ENCODE results near the gene CBFA2T2. TPM values are rescaled to one million over a fixed set of nuclear protein-coding genes. Genes with fewer than 3 reads are reported as not detected.
A peak's percentile ranks its signal among the peaks of the same experiment; 100 is the strongest.

CBFA2T2 gene
- total RNA-seq, 1 experiment from 2014 or later = 15.4 TPM

DNA sequence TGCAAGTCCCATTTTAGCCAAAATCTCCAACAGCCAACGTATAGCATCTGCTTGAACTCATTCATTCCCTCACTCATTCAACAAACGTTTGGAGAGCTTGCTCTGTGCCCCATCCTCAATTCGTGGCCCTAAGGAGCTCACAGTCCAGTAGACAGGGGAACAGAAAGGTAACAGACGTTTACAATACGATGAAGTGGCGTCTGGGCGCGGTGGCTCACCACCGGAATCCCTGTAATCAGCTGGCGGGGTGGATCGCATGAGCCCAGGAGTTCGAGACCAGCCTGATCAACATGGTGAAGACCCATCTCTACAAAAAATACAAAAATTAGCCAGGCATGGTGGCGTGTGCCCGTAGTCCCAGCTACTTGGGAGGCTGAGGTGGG, 197.1 kb downstream of the CBFA2T2 start:
- ChIA-PET CTCF (interaction anchor here (2.2 kb wide), 1 partner anchor 33 kb away, joined by 7 read pairs; the partner anchor contains the start of gene PXMP4), POLR2A (interaction anchor here (0.6 to 0.7 kb wide), 4 partner anchors 17 to 489 kb away, joined by 3 to 5 read pairs (median 3); no protein-coding TSS in a partner anchor)
- intact Hi-C loops (cut with micrococcal nuclease) = loop anchor here (10.0 kb wide), 1 partner anchor 128 kb away; the partner anchor contains the start of gene CHMP4B
- Mint-ChIP-seq H3K9me3 (ENCODE audit: unreplicated experiment) (no peaks in the 10 kb centered on the region), H3K27ac (ENCODE audit: low read depth, unreplicated experiment) (no peak overlapping the region), H3K36me3 (ENCODE audit: insufficient read depth, unreplicated experiment) (peaks cover 4% of the 10 kb centered on the region), H3K4me1 (ENCODE audit: insufficient read depth, unreplicated experiment) (peaks cover 13% of the 10 kb centered on the region), H3K4me3 (ENCODE audit: unreplicated experiment) (peak overlapping the region; percentile 72), H3K27me3 (ENCODE audit: insufficient read depth, unreplicated experiment) (no peaks in the 10 kb centered on the region)
- no peak for DNase-seq (ENCODE audit: unreplicated experiment)
- TF ChIP-seq, protein P1, sequence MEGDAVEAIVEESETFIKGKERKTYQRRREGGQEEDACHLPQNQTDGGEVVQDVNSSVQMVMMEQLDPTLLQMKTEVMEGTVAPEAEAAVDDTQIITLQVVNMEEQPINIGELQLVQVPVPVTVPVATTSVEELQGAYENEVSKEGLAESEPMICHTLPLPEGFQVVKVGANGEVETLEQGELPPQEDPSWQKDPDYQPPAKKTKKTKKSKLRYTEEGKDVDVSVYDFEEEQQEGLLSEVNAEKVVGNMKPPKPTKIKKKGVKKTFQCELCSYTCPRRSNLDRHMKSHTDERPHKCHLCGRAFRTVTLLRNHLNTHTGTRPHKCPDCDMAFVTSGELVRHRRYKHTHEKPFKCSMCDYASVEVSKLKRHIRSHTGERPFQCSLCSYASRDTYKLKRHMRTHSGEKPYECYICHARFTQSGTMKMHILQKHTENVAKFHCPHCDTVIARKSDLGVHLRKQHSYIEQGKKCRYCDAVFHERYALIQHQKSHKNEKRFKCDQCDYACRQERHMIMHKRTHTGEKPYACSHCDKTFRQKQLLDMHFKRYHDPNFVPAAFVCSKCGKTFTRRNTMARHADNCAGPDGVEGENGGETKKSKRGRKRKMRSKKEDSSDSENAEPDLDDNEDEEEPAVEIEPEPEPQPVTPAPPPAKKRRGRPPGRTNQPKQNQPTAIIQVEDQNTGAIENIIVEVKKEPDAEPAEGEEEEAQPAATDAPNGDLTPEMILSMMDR (IDR thresholded peaks at IDR 0.05; ENCODE audit: unreplicated experiment) = no peak
- BruUV-seq (replicated peaks) = no TSS peak

DNA sequence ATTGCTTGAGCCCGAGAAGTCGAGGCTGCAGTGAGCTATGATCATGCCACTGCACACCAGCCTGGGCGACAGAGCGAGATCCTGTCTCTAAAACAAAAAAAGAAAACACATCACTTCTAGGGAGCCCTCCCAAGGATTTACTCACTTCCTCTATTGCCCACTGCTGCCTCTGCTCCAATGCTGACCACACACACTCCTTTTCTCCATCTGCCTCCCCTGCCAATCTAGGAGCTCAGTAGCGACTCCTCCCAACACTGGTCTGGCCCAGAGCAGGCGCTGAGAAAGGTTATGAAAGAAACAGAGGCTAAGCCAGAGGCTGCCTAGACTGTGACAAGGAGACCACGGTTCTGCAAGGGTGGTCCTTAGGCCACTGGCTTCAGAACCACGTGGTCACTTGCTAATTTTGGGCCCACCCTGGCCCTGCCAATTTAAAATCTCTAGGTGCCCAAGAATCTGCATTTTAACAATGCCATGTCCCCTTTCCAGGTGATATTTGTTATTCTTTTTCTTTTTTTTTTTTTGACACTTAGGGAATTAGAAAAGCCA, 197.5 kb downstream of the CBFA2T2 start:
- intact Hi-C loops (cut with micrococcal nuclease) = loop anchor here (10.0 kb wide), 1 partner anchor 127 kb away; the partner anchor contains the start of gene CHMP4B
- no peak overlapping the region for H3K27ac Mint-ChIP-seq (ENCODE audit: low read depth, unreplicated experiment)
- POLR2A ChIA-PET = interaction anchor here (0.6 to 0.7 kb wide), 4 partner anchors 17 to 489 kb away, joined by 3 to 5 read pairs (median 3); no protein-coding TSS in a partner anchor

DNA sequence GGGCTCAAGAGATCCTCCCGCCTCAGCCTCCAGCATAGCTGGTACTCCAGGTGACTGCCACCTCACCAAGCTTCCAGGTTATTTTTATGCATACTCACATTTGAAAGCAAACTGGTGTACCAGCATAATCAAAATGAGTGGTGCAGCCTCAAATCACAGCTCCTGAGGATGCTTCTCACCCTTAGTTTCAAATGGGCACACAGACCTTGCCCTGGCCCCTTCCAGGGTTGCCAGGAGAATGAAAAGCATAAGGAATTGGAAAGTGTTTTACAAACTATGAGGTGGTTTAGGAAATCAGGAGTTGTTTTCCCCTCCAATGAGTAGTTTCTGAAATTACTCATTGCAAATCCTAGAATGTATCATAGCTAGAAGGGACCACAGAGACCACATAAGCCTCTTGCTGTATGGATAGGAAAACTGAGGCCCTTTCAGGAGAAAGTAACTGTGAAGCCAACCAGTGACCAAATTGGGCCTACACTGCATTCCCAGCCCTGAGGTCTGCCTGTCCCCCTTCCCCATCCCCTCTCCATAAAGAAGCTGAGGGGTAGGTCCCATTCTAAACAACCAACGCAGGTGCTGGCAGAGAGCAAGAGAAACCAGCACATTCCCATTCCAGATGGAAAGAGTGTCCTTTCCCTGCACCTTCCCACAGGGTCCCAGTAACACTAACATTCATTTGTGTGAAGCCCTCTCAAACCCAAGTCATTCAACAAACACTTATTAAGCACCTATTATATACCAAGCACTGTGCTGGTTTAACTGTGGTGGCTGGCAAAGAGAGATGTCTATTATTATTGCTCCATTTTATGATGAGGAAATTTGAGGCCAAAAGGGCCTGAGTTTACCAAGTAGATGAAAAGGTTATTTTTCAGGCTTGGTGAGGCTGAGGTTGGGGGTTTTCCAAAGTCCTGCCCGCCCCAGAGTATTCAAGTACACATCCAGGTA, 198.4 kb downstream of the CBFA2T2 start:
- H3K9me3 Mint-ChIP-seq (ENCODE audit: unreplicated experiment) = no peaks in the 10 kb centered on the region
- no peak for DNase-seq (ENCODE audit: unreplicated experiment)
- no peak overlapping the region for H3K4me3 Mint-ChIP-seq (ENCODE audit: unreplicated experiment)
- TF ChIP-seq, protein P1 (IDR thresholded peaks at IDR 0.05; ENCODE audit: unreplicated experiment) = no peak
- H3K27me3 Mint-ChIP-seq (ENCODE audit: insufficient read depth, unreplicated experiment) = no peaks in the 10 kb centered on the region
- no peak overlapping the region for H3K27ac Mint-ChIP-seq (ENCODE audit: low read depth, unreplicated experiment)
- POLR2A ChIA-PET = interaction anchor here (0.7 kb wide), 1 partner anchor 217 kb away, joined by 3 read pairs; no protein-coding TSS in a partner anchor
- peaks cover 13% of the 10 kb centered on the region for H3K4me1 Mint-ChIP-seq (ENCODE audit: insufficient read depth, unreplicated experiment)
- CTCF ChIA-PET = interaction anchor here (0.7 to 2.2 kb wide), 2 partner anchors 20 to 32 kb away, joined by 4 to 7 read pairs; partner anchors contain the start of gene PXMP4
- BruUV-seq (replicated peaks) = no TSS peak
- intact Hi-C loops (cut with micrococcal nuclease) = loop anchor here (10.0 kb wide), 1 partner anchor 127 kb away; the partner anchor contains the start of gene CHMP4B
- peaks cover 4% of the 10 kb centered on the region for H3K36me3 Mint-ChIP-seq (ENCODE audit: insufficient read depth, unreplicated experiment)

More for the DNA sequence above, 197.5 kb downstream of the CBFA2T2 start:
- no TSS peak for BruUV-seq (replicated peaks)
- TF ChIP-seq, protein P1 (IDR thresholded peaks at IDR 0.05; ENCODE audit: unreplicated experiment) = no peak
- Mint-ChIP-seq H3K9me3 (ENCODE audit: unreplicated experiment) (no peaks in the 10 kb centered on the region), H3K36me3 (ENCODE audit: insufficient read depth, unreplicated experiment) (peaks cover 4% of the 10 kb centered on the region), H3K4me3 (ENCODE audit: unreplicated experiment) (no peak overlapping the region), H3K27me3 (ENCODE audit: insufficient read depth, unreplicated experiment) (no peaks in the 10 kb centered on the region), H3K4me1 (ENCODE audit: insufficient read depth, unreplicated experiment) (peaks cover 13% of the 10 kb centered on the region)
- DNase-seq (ENCODE audit: unreplicated experiment) = no peak
- CTCF ChIA-PET = interaction anchor here (0.7 to 2.2 kb wide), 2 partner anchors 19 to 33 kb away, joined by 4 to 7 read pairs; partner anchors contain the start of gene PXMP4
